Fibroblast of mammary gland (primary cell): ENCODE results near the gene CACHD1.

Experiments used
- DNase-seq: peaks from one replicate; pipeline ENCODE4 v3.0.0-alpha.2; 2010; ENCODE audit warnings: low read depth
- H3K4me3 ChIP-seq: 2 replicates; pipeline ENCODE4 v1.5.1; 2011; ENCODE audit warnings: low read depth, mild to moderate bottlenecking, low read length, moderate library complexity; ENCODE audit not compliant: control insufficient read depth
- CTCF ChIP-seq: conservative IDR thresholded peaks from 2 replicates; pipeline ENCODE4 v1.5.1; 2011; ENCODE audit warnings: low read depth, low read length, inconsistent platforms; ENCODE audit not compliant: control insufficient read depth, insufficient read depth

Gene CACHD1

DNA sequence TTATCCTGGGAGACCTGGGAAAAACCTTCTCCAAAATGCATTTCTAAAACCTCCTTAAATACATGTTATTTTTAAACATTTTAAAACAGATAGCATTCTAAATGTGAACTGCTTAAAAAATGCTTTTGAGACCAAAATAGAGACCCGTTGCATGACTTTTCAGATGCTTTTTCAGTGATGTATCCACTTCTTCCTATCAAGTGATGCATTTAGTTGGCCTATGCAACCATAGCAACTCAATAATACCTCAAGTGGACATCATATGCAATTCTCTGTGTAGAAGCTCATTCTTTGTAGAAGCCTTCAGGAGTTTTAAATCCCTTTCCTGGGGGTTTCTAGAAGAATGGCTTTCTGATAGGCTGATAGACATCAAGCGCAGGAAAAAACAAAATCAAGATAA is 180.5 kb downstream of the CACHD1 start:
- H3K4me3 ChIP-seq = no peak overlapping the region
- TF ChIP-seq CTCF = no peak
- DNase-seq = no peak

DNA sequence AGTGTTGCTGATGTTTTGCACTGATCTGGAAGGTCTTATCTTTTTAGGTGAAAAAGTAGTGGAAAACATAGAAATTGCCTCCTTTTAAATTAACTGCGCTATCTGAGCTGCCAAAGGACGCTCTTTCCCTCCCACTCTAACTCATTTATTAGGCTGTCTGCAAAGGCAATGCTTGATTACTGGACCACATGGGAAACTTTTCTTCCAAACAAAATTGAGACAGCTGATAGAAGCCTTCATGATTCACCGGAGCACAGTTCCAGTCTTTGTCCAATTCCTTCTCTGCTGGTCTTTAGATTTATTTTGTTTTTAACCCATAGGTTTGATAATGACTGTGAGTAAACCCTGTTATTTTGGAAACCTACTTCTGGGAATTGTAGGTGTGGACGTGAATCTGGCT is 181.9 kb downstream of the CACHD1 start:
- no peak overlapping the region for H3K4me3 ChIP-seq
- no peak for TF ChIP-seq CTCF

DNA sequence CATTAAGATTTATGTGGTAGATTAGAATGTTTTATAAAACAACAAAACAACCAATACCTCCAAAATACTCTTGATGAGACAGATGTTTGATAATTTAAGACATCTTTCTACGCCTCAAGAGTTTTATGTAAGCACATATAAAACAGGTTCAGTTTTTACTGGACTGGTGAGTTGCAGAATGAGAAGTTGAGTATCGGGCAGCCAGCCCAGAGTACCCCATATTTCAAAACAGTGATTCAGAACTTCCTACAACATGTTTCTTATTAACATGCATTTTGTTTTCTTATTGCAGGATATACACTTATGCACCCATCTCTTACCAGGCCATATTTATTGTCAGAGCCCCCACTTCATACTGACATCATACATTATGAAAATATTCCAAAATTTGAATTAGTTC is 183.5 kb downstream of the CACHD1 start:
- no peak for TF ChIP-seq CTCF
- peak; percentile 54 for DNase-seq
- H3K4me3 ChIP-seq = no peak overlapping the region

More for the DNA sequence above, 181.9 kb downstream of the CACHD1 start:
- DNase-seq = no peak

GRCh38 chr1:64654519-64655341 is 184.8 kb downstream of the CACHD1 start:
- DNase-seq = peak; percentile 51
- TF ChIP-seq CTCF = peak; percentile 18

GRCh38 chr1:64655861-64656260 is 185.9 kb downstream of the CACHD1 start:
- no peak for DNase-seq
- TF ChIP-seq CTCF = no peak
- no peak overlapping the region for H3K4me3 ChIP-seq

More at GRCh38 chr1:64654519-64655341, 184.8 kb downstream of the CACHD1 start:
- H3K4me3 ChIP-seq = no peak overlapping the region

DNA sequence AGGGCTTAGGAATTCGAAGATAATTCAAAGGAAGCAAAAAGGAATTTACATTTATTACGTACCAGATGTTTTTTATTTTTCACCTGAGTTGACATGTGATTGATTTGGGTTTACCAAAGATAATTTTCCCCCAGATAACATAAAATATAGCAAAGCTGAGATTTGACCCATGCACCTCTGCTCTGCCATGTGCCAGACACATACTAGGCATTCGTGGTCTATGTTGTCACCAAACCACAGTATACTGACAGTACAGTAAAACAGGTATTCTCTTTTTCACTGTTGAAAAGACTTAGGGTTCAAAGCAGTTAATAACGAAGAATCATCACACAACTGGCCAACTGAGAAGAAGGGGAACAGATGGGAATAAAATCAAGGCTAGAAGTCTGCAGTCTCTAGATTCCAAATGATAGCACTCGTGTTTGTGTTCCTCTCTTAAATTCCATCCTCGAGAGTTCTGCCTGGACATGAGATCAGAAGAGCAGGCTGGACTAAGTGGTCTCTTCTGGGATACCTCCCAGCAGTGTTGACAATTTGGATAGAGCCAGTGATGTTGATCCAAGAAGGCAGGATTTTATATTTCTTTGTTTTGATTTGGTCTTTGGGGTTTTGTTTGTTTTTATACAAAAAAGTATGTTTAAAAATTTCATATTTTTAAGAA is 189.7 kb downstream of the CACHD1 start:
- DNase-seq = no peak
- H3K4me3 ChIP-seq = no peak overlapping the region
- TF ChIP-seq CTCF = no peak
